ENCODE results near the gene CSNK1D.
A peak's percentile ranks its signal among the peaks of the same experiment; 100 is the strongest.

Gene CSNK1D

DNA sequence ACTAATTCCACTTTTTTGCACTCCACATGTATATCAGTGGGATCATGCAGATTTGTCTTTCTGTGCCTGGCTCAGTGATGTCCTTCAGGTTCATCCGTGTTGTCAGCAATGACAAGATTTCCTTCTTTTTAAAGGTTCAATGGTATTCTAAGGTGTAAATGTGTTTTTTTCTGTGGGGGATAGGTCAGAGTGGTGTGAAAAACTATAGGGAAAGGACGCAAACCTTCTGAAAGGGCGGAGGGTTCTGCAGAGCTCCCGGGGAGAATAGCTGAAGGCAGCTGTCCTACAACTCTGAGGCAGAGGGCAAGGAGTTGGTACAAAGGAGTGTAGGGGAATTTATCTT, 21.9 kb upstream of the CSNK1D start:
- DNase-seq (ENCODE audit: low read depth in 2 of 2), result no peak

DNA sequence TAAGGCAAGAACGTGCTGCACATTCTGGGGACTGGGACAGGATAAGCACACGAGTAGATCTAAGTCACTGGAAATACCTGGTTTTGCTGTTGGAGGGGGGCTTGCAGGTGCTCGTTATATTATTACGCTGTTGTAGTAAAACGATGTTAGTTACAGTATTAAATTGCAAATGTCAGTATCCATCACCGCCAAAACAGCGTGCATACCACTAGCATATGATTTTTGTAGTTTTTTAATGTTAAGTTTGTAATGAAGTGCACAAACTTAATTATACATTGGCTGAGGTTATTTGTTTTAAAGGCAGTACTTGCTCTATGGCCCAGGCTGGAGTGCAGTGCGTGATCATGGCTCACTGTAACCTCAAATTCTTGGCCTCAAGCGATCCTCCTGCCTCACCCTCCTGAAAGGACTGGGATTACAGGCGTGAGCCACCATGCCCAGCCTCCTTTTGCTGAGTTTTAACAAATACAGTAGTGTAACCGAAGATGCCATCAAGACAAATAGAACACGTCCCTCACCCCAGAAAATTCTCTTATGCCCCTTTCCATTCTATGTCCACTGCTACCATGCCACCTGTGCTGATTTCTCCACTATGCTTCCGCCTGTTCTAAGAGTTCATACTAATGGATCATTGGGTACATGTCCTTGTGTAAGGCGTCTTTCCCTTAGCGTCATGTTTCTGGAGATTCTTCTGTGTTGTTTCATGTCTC, 20.7 kb upstream of the CSNK1D start:
- DNase-seq (ENCODE audit: low read depth in 2 of 2), result no peak

DNA sequence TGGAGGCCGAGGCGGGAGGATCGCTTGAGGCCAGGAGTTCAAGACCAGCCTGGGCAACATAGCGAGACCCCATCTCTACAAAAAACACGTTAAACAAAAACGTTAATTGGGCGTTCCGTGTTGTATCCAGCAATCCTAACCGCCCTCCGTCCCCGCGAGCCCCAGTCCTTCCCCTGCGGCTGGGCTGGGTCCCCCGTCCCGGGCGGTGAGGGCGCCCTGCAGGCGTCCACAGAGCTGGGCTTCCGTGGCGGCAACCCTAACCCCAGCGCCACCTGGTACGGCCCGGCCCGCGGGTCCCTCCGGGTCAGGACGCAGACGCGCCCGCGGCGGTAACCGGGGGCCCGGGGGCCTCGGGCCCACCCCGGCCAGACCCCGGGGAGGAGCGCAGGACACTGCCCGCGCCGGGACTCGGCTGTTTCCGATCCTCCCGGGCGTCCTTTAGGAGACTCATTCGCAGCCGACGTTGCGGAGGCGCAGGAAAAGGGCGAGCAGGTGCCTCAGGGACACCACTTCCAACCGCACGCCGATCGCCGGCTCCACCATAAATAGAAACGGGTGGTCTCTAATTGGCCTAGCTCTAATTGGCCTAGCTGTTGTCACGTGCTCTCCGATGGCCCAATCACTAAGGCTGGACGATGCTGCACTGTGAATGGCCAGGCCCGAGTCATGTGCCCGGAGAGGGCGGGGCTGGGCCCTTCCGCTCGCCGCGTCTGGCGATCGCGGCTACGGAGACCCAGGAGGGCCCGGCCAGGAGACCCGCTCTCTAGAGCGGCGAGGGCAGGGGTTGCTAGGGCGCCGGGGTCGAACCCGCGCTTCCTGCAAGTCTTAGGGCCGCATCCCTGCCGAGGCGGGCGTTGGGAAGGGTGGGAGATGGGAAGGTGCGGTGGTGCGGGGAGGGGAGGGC, 19.0 kb upstream of the CSNK1D start:
- DNase-seq (ENCODE audit: low read depth in 2 of 2), result peak; percentile 90 to 91

GRCh38 chr17:82291582-82292250, 18.2 kb upstream of the CSNK1D start:
- DNase-seq (ENCODE audit: low read depth in 2 of 2), result no peak

DNA sequence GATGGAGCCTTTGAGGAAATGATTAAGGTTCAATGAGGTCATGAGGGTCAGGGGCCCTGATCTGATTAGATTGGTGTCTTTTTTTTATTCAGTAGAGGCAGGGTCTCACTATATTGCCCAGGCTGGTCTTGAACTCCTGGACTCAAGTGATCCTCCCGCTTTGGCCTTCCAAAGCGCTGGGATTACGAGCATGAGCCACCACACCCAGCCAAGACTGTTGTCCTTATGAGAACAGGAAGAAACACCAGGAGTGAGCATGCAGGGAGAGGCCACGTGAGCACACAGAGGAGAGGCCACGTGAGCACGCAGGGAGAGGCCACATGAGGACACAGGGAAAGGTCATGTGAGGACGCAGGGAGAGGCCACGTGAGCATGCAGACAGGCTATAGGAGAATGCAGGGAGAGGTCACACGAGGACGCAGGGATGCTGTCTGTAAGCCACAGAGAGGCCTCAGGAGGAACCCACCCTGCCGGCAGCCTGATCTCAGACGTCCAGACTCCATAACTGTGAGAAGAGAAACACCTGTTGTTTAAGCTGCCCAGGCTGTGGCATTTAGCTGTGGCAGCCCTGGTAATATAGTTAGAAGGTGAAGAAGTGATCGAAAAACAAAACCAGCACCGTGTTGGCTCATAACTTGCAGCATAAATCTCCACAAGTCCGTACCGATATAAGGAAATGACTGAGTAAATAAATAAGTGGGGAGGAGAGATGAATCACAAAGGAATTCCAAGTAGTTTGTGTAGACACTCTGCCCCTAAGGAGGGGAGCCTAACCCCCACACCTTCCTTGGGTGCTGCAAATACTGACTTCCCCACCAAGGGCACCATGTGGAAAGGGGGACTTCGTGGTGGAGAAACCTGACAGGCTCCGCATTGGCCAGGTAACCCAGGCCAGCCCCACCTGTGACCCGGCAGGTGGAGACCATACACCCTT, 14.6 kb upstream of the CSNK1D start:
- no peak for DNase-seq (ENCODE audit: low read depth in 2 of 2)

DNA sequence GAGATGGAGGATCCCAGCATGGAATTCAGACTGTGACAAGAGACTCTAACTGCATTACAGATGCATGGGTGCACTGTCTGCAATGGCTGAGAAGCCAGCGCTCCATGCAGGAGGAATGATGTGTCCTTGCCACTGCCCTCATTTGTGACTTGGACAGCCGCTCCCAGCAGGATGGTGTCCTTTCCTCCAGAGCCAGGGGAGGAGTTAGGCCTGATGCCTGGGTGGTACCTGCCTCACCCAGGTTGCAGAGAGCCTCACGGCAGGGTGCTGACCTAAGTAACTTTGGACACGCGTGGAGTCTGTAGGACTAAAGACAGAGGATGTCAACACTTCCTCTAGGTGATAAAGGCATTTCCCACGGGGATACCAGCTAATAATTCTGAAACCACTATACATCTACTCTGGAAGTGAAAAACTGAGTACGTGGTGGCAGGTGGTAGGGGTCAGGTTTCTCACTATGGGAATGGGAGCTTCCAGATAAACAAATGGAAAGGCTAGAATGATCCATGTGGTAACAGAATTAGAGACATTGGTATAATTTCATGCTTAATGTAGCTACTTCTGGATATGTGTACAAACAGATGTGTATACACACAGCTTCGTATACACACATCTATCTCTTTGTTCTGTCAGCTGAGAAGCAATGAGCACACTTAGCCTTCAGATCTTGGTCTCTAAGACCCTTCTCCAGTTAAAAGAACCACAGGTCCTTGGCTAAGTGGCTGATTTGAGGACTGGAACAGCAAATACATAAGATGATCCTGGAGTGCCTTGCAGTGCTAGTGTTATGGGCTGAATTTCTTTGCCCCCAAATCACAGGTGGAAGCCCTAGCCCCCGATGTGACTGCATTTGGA, 13.7 kb upstream of the CSNK1D start:
- DNase-seq (ENCODE audit: low read depth in 2 of 2), result no peak

GRCh38 chr17:82285141-82285540, 11.6 kb upstream of the CSNK1D start:
- no peak for DNase-seq (ENCODE audit: low read depth in 2 of 2)

DNA sequence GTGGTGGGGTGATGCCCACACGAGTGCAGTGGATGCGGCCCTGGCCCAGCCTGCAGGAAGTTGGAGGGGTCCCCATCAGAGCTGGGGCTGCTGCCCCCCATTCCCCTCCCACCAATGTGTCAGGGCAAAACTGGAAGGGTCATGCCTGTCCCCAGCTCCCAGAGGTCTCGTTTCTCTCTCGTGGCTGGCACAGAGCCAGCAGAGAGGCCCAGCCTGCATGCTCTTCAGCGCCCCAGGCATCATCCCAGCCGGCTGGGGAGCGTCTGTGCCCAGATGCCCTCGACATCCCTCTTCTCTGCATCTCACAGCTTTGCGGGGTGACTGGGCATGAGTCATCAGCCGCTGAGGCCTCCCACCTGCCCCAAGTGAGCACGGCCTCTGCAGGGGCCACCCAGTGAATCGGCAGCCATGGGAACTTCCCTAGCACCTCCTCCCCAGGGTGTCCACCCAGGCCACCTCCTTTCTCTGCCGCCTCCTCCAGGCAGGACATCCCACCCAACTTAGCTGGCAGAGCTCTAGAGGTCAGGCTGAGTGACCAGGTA, 9.8 kb upstream of the CSNK1D start:
- peak in 1 of 2 donors; percentile 55 for DNase-seq (ENCODE audit: low read depth in 2 of 2)

- DNase-seq (ENCODE audit: low read depth in 2 of 2), result no peak
These were observed 9.0 kb upstream of the CSNK1D start for GRCh38 chr17:82282239-82283207.

- DNase-seq (ENCODE audit: low read depth in 2 of 2), result peak; percentile 47 to 65
These were observed 8.2 kb upstream of the CSNK1D start for GRCh38 chr17:82281502-82282238.

DNA sequence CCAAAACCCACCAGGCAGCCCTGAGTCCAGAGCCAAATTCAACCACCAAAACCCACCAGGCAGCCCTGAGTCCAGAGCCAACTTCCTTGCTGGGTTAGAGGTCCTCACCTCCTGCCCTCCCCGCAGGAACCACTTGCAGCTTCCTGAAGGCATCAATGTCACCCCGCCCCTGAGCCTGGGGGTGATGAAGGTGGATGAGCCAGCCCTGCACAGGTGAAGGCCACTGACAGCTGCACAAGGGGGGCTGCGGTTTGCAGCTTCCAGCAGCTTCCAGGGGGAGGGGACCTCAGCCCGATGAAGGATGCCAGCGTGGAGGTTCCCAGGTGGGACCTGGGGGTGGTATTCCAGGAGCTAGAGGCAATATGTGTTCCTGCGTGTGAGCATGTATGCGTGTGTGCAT, 7.6 kb upstream of the CSNK1D start:
- DNase-seq (ENCODE audit: low read depth in 2 of 2), result no peak

DNA sequence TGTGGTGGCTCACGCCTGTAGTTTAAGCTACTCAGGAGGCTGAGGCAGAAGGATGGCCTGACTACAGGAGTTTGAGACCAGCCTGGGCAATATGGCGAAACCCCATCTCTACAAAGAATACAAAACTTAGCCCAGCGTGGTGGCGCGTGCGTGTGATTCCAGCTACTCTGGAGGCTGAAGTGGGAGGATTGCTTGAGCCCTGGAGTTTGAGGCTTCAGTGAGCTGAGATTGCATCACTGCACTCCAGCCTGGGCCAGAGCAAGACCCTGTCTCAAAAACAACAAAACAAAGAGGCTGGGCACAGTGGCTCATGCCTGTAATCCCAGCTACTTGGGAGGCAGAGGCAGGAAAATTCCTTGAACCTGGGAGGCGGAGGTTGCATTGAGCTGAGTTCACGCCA, 7.0 kb upstream of the CSNK1D start:
- no peak for DNase-seq (ENCODE audit: low read depth in 2 of 2)

GRCh38 chr17:82278786-82279391, 5.4 kb upstream of the CSNK1D start:
- no peak for DNase-seq (ENCODE audit: low read depth in 2 of 2)

GRCh38 chr17:82278308-82278707, 4.8 kb upstream of the CSNK1D start:
- no peak for DNase-seq (ENCODE audit: low read depth in 2 of 2)

GRCh38 chr17:82277851-82278250, 4.4 kb upstream of the CSNK1D start:
- DNase-seq (ENCODE audit: low read depth in 2 of 2), result no peak

- no peak for DNase-seq (ENCODE audit: low read depth in 2 of 2)
These were observed 3.4 kb upstream of the CSNK1D start for GRCh38 chr17:82276938-82277337.

DNA sequence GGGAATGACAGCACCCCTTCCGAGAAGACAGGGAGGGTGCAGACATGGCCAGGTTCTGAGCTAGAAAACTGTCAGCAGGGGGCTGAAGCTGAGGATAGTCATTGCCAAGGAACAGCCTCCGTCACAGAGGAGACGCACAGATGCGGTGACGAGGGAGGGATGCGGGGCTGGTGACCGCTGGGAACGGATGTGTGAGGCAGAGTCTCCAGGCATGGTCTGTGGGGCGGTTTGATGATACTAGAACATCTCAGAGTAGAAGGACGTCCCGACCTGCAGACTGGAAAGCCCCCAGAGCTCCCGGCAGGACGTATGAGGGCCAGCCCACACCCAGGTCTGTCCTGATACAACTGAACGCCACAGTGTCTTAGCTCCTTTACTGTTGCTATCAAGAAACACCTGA, 1.8 kb upstream of the CSNK1D start:
- DNase-seq (ENCODE audit: low read depth in 2 of 2), result no peak

Measured in stimulated activated CD8-positive, alpha-beta memory T cell treated with anti-CD3 and anti-CD28 coated beads, Interleukin-7, amount 100 ng/mL, for 4 hours (primary cell).